Measurements from ENCODE around the gene SH3BP4.

SH3BP4 gene

DNA sequence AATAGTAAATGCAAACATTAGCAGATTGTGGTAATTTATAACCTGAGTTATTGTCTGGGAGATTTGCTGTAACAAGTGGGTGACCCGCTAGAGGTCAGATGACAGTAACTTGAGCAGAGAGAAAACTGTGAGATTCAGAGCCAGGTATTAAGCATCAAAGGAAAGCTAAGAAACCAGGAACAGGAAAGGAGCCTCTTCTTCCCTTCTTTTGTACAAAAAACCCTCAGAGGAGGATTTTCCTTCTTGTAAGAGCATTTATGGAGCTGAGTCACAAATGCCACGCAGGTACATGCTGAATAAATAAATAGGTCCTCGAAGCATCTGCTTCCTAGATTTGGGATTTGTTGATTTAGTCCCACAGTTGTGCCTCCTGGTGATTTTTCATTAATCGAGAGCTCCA, 146.5 kb downstream of the SH3BP4 start:
- FAIRE-seq (no peak), DNase-seq (ENCODE audit: insufficient read length, low spot score) (no peak)
- no peak for TF ChIP-seq PAX5 (IDR thresholded peaks at IDR 0.05; ENCODE audit: insufficient read depth, low read length, severe bottlenecking)

DNA sequence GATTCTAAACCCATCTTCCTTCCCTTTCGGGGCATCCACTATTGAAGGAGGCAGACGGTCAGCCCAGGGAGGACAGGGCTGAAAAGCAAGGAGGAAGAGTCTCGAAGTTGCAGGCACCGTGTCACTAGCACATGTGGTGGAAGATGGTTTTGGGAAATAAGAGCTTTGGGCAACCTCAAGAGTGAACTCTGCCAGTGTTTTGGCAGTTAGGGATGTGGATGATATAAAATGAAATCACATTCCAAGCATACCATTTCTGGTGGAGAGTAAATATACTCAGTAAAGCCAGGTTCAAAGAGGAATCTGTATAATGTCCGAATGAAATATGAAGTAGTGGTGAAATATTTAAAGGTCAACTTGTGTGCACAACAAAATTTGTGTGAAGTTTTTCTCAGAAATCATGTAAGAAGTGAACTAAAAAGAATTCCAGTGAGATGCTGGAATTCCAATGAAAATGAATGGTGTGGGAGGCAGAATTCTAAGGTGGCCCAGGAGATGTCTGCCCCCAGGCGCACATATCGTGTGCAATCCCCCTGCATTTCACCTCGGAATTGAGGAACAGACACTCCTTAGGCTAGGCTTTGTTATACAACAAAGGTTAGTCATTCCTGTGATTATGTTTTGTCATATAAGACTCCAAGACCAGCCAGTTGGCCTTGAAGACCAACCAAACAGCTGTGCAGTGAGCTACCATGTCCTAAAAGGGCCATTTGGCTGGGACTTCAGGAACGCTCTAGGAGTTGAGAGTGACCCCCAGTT, 147.1 kb downstream of the SH3BP4 start:
- no peak for FAIRE-seq
- no peak for DNase-seq (ENCODE audit: insufficient read length, low spot score)
- TF ChIP-seq PAX5 (IDR thresholded peaks at IDR 0.05; ENCODE audit: insufficient read depth, low read length, severe bottlenecking): no peak
- no peak for TF ChIP-seq POLR2AphosphoS5 (IDR thresholded peaks at IDR 0.05; ENCODE audit: low read depth, low read length)
- no peak for TF ChIP-seq SPI1 (IDR thresholded peaks at IDR 0.05; ENCODE audit: low read depth, low read length)
- no peak for TF ChIP-seq POLR2A (IDR thresholded peaks at IDR 0.05; ENCODE audit: low read depth, low read length)
- TF ChIP-seq POU2F2 (IDR thresholded peaks at IDR 0.05; ENCODE audit: low read depth, low read length): no peak
- TF ChIP-seq TAF1 (IDR thresholded peaks at IDR 0.05; ENCODE audit: low read depth, low read length): no peak

DNA sequence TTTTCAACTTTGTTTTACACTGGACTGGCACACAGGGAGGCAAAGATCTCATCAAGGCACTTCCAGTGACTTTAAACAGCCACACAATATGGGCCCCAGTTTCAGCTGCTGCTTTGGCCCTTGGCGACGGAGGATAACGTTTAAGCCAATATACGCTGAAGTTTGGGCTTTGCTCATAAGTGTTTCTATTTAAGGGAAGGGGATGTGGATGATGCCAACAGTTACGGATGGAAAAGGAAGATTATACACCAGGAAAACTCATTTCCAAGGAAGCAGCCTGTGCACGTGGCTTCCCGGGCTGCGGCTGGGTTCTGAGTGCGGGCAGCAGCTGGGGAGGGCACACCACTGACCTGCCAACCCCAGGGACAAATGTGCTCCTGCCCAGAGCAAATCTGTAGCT, 151.1 kb downstream of the SH3BP4 start:
- DNase-seq (ENCODE audit: insufficient read length, low spot score): no peak
- FAIRE-seq: no peak
- TF ChIP-seq POLR2AphosphoS5 (IDR thresholded peaks at IDR 0.05; ENCODE audit: low read depth, low read length) (no peak), TAF1 (IDR thresholded peaks at IDR 0.05; ENCODE audit: low read depth, low read length) (no peak), POU2F2 (IDR thresholded peaks at IDR 0.05; ENCODE audit: low read depth, low read length) (no peak), PAX5 (IDR thresholded peaks at IDR 0.05; ENCODE audit: insufficient read depth, low read length, severe bottlenecking) (no peak), SPI1 (IDR thresholded peaks at IDR 0.05; ENCODE audit: low read depth, low read length) (no peak), POLR2A (IDR thresholded peaks at IDR 0.05; ENCODE audit: low read depth, low read length) (no peak)
